AG04450 (cell line): ENCODE results near the gene SSBP4. TPM values are rescaled to one million over a fixed set of nuclear protein-coding genes. Genes with fewer than 3 reads are reported as not detected.
"Not testable (repeated sequence)": the region's sequence is repeated elsewhere in the genome, so short reads cannot be mapped to it uniquely, and the experiment has no call there.

ENCODE experiments used
- CTCF ChIA-PET: fragments of 300-600, 350-600 bp; formaldehyde crosslinking; extraction: SDS; loops from one replicate; lab custom pipeline; 2022; ENCODE audit warnings: antibody characterized with exemption, inconsistent platforms; lab: Charles Lee
- POLR2A ChIA-PET: fragments of 350-600 bp; formaldehyde crosslinking; extraction: SDS; loops from one replicate; lab custom pipeline; 2021; ENCODE audit warnings: antibody characterized with exemption, inconsistent platforms; lab: Yijun Ruan, JAX
- DNase-seq: peaks from one replicate; pipeline ENCODE4 v3.0.0-alpha.2; 2011; ENCODE audit warnings: low read depth, low spot score
- H3K27ac ChIP-seq: one replicate; pipeline ENCODE4 v1.5.1; 2012; ENCODE audit warnings: low read depth, low read length, control low read depth
- H3K27me3 ChIP-seq: one replicate; pipeline ENCODE4 v1.6.0; 2012; ENCODE audit warnings: low read length; ENCODE audit not compliant: control insufficient read depth, insufficient read depth
- H3K4me3 ChIP-seq: 2 replicates; pipeline ENCODE4 v1.5.1; 2011; ENCODE audit warnings: mild to moderate bottlenecking, low read depth, low read length, control low read depth
- H3K9me3 ChIP-seq: 2 replicates; pipeline ENCODE4 v1.5.1; 2012; ENCODE audit warnings: low read length; ENCODE audit not compliant: control insufficient read depth, insufficient read depth
- polyA plus RNA-seq: library from polyadenylated mRNA; depleted of rRNA; stranded (reverse); fragments of >200 nt; gene quantifications from 2 replicates; pipeline ENCODE4 v1.2.3, GENCODE V29; 2011
- TF ChIP-seq, protein P1 (sequence below): IDR thresholded peaks from 2 replicates; pipeline ENCODE4 v1.5.1; 2011; ENCODE audit warnings: low read depth, low read length, control low read depth, inconsistent platforms

Gene SSBP4
- polyA plus RNA-seq, 1 experiment, result 9.4 TPM

DNA sequence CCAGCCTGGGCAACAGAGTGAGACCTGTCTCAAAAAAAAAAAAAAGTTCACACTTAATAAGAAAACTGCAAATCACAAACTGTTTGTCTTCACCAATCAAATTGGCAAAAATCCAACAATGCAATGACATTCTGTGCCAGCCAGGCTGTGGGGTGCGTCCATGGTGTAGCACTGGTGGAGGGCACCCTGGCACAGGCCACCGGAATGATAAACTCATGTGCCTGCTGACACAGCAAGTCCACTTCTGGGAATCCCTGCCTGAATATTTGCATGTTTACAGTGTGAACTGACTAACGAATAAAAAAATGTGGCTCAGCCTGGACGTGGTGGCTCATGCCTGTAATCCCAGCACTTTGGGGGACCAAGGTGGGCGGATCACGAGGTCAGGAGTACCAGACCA, 20.2 kb upstream of the SSBP4 start:
- no peak for DNase-seq
- H3K9me3 ChIP-seq, result no peaks in the 10 kb centered on the region
- TF ChIP-seq, protein P1, sequence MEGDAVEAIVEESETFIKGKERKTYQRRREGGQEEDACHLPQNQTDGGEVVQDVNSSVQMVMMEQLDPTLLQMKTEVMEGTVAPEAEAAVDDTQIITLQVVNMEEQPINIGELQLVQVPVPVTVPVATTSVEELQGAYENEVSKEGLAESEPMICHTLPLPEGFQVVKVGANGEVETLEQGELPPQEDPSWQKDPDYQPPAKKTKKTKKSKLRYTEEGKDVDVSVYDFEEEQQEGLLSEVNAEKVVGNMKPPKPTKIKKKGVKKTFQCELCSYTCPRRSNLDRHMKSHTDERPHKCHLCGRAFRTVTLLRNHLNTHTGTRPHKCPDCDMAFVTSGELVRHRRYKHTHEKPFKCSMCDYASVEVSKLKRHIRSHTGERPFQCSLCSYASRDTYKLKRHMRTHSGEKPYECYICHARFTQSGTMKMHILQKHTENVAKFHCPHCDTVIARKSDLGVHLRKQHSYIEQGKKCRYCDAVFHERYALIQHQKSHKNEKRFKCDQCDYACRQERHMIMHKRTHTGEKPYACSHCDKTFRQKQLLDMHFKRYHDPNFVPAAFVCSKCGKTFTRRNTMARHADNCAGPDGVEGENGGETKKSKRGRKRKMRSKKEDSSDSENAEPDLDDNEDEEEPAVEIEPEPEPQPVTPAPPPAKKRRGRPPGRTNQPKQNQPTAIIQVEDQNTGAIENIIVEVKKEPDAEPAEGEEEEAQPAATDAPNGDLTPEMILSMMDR, result no peak
- H3K27me3 ChIP-seq, result no peaks in the 10 kb centered on the region
- H3K27ac ChIP-seq, result peak overlapping the region; percentile 31
- ChIA-PET POLR2A (interaction anchor here (1.2 kb wide), 1 partner anchor 16 kb away, joined by 3 read pairs; no protein-coding TSS in a partner anchor), CTCF (no interaction called here)
- no peak overlapping the region for H3K4me3 ChIP-seq

DNA sequence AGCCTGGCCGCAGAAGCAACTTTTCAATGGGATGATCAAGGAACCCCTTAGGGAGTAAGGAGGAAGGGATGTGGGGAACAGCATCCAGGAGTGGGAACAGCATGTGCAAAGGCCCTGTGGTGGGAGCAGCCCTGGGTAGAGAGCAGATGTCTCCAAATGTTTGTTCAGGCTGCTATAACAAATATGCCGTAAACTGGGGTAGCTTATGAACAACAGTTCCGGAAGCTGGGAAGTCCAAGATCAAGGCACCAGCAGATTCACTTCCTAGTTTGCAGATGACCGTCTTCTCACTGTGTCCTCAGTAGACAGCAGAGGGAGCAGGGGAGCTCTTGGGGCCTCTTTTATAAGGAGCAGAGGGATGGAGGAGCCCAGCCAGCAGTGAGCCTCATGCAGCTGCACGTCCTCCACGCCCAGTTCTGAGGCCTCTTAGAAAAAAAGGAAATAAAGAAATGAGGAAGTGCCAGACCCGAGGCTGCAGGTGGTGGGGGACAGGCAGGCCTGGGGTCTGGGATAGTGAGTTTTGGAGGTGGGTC, 17.6 kb upstream of the SSBP4 start:
- Histone ChIP-seq H3K4me3 (no peak overlapping the region), H3K27me3 (no peaks in the 10 kb centered on the region), H3K27ac (no peak overlapping the region), H3K9me3 (no peaks in the 10 kb centered on the region)
- ChIA-PET POLR2A (interaction anchor here (0.8 to 1.2 kb wide), 3 partner anchors 15 to 21 kb away, joined by 3 to 7 read pairs (median 3); partner anchors contain the start of gene GDF15), CTCF (interaction anchor here (0.6 to 1.7 kb wide), 10 partner anchors 9 to 209 kb away, joined by 3 to 7 read pairs (median 4); no protein-coding TSS in a partner anchor)
- TF ChIP-seq, protein P1, result peak; percentile 62
- no peak for DNase-seq

DNA sequence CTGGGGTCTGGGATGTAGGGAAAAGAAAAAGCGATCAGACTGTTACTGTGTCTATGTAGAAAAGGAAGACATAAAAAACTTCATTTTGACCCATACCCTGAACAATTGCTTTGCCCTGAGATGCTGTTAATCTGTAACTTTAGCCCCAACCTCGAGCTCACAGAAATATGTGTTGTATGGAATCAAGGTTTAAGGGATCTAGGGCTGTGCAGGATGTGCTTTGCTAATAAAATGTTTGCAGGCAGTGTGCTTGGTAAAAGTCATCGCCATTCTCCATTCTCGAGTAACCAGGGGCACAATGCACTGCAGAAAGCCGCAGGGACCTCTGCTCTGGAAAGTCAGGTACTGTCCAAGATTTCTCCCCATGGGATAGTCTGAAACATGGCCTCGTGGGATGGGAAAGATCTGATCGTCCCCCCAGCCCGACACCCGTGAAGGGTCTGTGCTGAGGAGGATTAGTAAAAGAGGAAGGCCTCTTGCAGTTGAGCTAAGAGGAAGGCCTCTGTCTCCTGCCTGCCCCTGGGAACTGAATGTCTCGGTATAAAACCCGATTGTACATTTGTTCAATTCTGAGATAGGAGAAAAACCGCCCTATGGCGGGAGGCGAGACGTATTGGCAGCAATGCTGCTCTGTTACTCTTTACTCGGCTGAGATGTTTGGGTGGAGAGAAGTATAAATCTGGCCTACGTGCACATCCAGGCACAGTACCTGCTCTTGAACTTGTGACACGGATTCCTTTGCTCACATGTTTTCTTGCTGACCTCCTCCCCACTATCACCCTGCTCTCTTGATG, 16.5 kb upstream of the SSBP4 start:
- POLR2A ChIA-PET, result interaction anchor here (1.2 to 1.4 kb wide), 2 partner anchors 15 to 17 kb away, joined by 3 to 7 read pairs; partner anchors contain the start of gene GDF15
- H3K27me3 ChIP-seq, H3K27ac ChIP-seq, H3K4me3 ChIP-seq, H3K9me3 ChIP-seq, DNase-seq: not testable (repeated sequence)
- CTCF ChIA-PET, result interaction anchor here (0.8 to 1.7 kb wide), 4 partner anchors 8 to 123 kb away, joined by 5 to 7 read pairs (median 6); no protein-coding TSS in a partner anchor

DNA sequence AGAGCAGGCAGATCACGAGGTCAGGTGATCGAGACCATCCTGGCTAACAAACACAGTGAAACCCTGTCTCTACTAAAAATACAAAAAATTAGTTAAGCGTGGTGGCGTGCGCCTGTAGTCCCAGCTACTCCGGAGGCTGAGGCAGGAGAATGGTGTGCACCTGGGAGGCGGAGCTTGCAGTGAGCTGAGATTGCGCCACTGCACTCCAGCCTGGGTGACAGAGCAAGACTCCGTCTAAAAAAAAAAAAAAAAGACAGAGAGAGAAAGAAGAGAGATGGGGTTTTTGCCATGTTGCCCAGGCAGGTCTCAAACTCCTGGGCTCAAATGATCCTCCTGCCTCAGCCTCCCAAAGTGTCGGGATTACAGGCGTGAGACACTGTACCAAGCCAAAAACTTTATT, 13.4 kb upstream of the SSBP4 start:
- POLR2A ChIA-PET, H3K27ac ChIP-seq, H3K27me3 ChIP-seq, H3K4me3 ChIP-seq, DNase-seq, H3K9me3 ChIP-seq: not testable (repeated sequence)
- CTCF ChIA-PET, result interaction anchor here (1.2 kb wide), 1 partner anchor 67 kb away, joined by 3 read pairs; no protein-coding TSS in a partner anchor

DNA sequence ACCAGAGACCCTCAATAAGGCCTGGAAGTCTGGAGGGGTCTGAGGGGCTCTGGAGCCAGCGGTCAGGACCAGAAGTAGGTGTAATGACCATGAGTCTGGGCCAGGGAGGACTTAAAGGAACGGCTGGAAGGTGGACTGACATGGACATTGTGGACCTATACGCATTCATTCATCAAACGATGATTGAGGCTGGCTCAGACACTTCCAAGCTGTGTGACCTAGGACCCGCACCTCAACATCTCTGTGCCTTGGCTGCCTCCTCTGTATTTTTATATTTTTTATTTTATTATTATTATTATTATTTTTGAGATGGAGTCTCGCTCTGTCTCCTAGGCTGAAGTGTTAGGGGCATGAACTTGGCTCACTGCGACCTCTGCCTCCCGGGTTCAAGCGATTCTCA, 12.4 kb upstream of the SSBP4 start:
- POLR2A ChIA-PET, result no interaction called here
- TF ChIP-seq, protein P1, result no peak; the same call in 1 of the 2 replicates
- CTCF ChIA-PET, result interaction anchor here (0.8 to 1.1 kb wide), 2 partner anchors 78 to 127 kb away, joined by 3 read pairs; no protein-coding TSS in a partner anchor

DNA sequence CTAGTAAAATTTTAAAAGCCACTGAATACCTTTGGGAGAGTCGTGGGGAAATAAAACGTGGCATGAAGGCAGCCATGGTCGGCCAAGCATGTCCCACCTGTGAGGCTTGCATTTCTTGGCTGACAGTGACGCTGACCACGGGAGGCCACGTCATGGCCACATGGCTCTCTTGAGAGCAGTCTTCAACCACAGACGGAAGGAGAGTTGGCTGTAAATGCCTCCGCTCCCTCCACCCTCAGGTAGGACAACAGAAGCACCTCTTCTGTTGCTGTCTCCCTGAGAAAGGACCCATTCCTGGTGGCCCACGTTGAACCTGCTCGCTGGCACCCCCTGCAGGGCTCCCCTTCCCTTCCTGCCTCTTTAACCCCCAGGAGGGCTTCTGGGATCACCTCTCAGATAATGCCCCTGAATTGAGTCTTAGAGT, 11.1 kb upstream of the SSBP4 start:
- CTCF ChIA-PET, result no interaction called here
- POLR2A ChIA-PET, result no interaction called here
- H3K27ac ChIP-seq, result no peak overlapping the region
- H3K9me3 ChIP-seq, result no peaks in the 10 kb centered on the region
- no peak overlapping the region for H3K4me3 ChIP-seq
- TF ChIP-seq, protein P1, result peak; percentile 44
- no peak for DNase-seq
- H3K27me3 ChIP-seq, result no peaks in the 10 kb centered on the region

More for the DNA sequence above, 12.4 kb upstream of the SSBP4 start:
- DNase-seq, result no peak
- H3K27ac ChIP-seq, result no peak overlapping the region
- no peaks in the 10 kb centered on the region for H3K27me3 ChIP-seq
- H3K9me3 ChIP-seq, result no peaks in the 10 kb centered on the region
- no peak overlapping the region for H3K4me3 ChIP-seq
